Skeletal muscle satellite cell (primary cell): ENCODE results near the gene LRRC14B.
"Not testable (repeated sequence)": the region's sequence is repeated elsewhere in the genome, so short reads cannot be mapped to it uniquely, and the experiment has no call there.

Experiments
- H3K27me3 ChIP-seq: 2 replicates; pipeline ENCODE4 v1.7.0; 2013; ENCODE audit warnings: low read length; ENCODE audit not compliant: control insufficient read depth, insufficient read depth
- H3K36me3 ChIP-seq: 2 replicates; pipeline ENCODE4 v1.7.0; 2013; ENCODE audit warnings: mild to moderate bottlenecking, control low read depth, low read length; ENCODE audit not compliant: insufficient read depth
- H3K4me1 ChIP-seq: 2 replicates; pipeline ENCODE4 v1.7.0; 2013; ENCODE audit warnings: low read length; ENCODE audit not compliant: control insufficient read depth, insufficient read depth
- H3K4me2 ChIP-seq: 2 replicates; pipeline ENCODE4 v1.7.0; 2013; ENCODE audit warnings: mild to moderate bottlenecking, low read length
- H3K4me3 ChIP-seq: 2 replicates; pipeline ENCODE4 v1.7.0; 2013; ENCODE audit warnings: low read length
- H3K9ac ChIP-seq: 2 replicates; pipeline ENCODE4 v1.7.0; 2013; ENCODE audit warnings: mild to moderate bottlenecking, low read depth, low read length, moderate library complexity
- H3K9me3 ChIP-seq: replicated peaks from 2 replicates; pipeline ENCODE4 v1.7.0; 2013; ENCODE audit warnings: mild to moderate bottlenecking, control low read depth, low read length

LRRC14B gene

GRCh38 chr5:219991-220390 lies 28.7 kb downstream of the LRRC14B start:
- Histone ChIP-seq H3K9ac (peak overlapping the region; percentile 91), H3K36me3 (peaks cover 13% of the 10 kb centered on the region), H3K27me3 (no peaks in the 10 kb centered on the region), H3K4me1 (peaks cover 33% of the 10 kb centered on the region), H3K4me3 (peak overlapping the region; percentile 83), H3K4me2 (peak overlapping the region; percentile 96), H3K9me3 (no peaks in the 10 kb centered on the region)

- not testable (repeated sequence) for H3K9ac ChIP-seq, H3K27me3 ChIP-seq, H3K9me3 ChIP-seq
- H3K36me3 ChIP-seq: peaks cover 38% of the 10 kb centered on the region
- H3K4me2 ChIP-seq: peak overlapping the region; percentile 53
- peaks cover 28% of the 10 kb centered on the region for H3K4me1 ChIP-seq
- peak overlapping the region; percentile 12 for H3K4me3 ChIP-seq
These were observed 31.8 kb downstream of the LRRC14B start for GRCh38 chr5:222951-223715.

GRCh38 chr5:223791-224190 lies 32.5 kb downstream of the LRRC14B start:
- peaks cover 44% of the 10 kb centered on the region for H3K36me3 ChIP-seq
- no peak overlapping the region for H3K4me3 ChIP-seq
- H3K4me2 ChIP-seq: no peak overlapping the region
- peaks cover 28% of the 10 kb centered on the region for H3K4me1 ChIP-seq
- H3K27me3 ChIP-seq: no peaks in the 10 kb centered on the region
- no peaks in the 10 kb centered on the region for H3K9me3 ChIP-seq
- H3K9ac ChIP-seq: no peak overlapping the region

DNA sequence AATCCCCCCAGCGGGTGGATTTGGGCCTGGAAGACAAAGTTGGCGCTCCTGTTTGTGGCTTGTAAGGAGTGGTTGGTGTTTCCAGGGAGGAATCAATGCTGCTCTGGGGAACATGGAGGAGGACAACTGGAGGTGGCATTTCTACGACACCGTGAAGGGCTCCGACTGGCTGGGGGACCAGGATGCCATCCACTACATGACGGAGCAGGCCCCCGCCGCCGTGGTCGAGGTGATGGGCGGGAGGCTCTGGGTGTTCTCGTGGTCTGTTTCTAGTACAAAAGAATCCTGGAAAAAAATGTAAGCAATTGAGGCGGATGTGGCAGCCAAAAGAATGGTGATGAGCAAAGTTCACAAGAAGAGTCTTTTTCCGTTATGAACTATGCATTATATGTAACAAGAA lies 34.0 kb downstream of the LRRC14B start:
- Histone ChIP-seq H3K4me2 (no peak overlapping the region), H3K9me3 (no peaks in the 10 kb centered on the region), H3K4me1 (peaks cover 21% of the 10 kb centered on the region), H3K36me3 (peaks cover 56% of the 10 kb centered on the region), H3K9ac (no peak overlapping the region), H3K27me3 (no peaks in the 10 kb centered on the region), H3K4me3 (no peak overlapping the region)

GRCh38 chr5:227375-227774 lies 36.1 kb downstream of the LRRC14B start:
- not testable (repeated sequence) for H3K27me3 ChIP-seq, H3K4me3 ChIP-seq, H3K9ac ChIP-seq, H3K9me3 ChIP-seq, H3K4me2 ChIP-seq
- peaks cover 14% of the 10 kb centered on the region for H3K4me1 ChIP-seq
- H3K36me3 ChIP-seq: peaks cover 72% of the 10 kb centered on the region

DNA sequence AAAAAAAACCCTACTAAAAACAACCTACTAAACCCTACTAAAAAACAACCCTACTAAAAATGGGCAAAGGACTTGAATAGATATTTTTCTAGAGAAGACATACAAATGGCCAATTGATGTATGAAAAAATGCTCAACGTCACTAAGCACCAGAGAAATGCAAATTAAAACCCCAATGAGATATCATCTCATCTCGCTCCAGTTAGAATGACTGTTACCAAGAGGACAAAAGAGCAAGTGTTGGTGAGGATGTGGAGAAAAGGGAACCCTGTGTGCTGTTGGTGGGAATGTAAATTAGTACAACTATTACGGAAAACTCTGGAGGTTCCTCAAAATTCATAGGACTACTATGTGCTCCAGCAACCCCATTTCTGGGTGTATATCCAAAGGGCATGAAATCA lies 37.6 kb downstream of the LRRC14B start:
- Histone ChIP-seq H3K27me3 (no peaks in the 10 kb centered on the region), H3K9ac (no peak overlapping the region), H3K9me3 (no peaks in the 10 kb centered on the region), H3K4me1 (peaks cover 1% of the 10 kb centered on the region), H3K4me3 (no peak overlapping the region), H3K4me2 (no peak overlapping the region), H3K36me3 (peaks cover 74% of the 10 kb centered on the region)

- H3K4me1 ChIP-seq: no peaks in the 10 kb centered on the region
- H3K36me3 ChIP-seq: peaks cover 68% of the 10 kb centered on the region
- no peak overlapping the region for H3K9ac ChIP-seq
- no peaks in the 10 kb centered on the region for H3K9me3 ChIP-seq
- no peak overlapping the region for H3K4me2 ChIP-seq
- no peaks in the 10 kb centered on the region for H3K27me3 ChIP-seq
- H3K4me3 ChIP-seq: no peak overlapping the region
These were observed 39.4 kb downstream of the LRRC14B start for GRCh38 chr5:230711-231110.

DNA sequence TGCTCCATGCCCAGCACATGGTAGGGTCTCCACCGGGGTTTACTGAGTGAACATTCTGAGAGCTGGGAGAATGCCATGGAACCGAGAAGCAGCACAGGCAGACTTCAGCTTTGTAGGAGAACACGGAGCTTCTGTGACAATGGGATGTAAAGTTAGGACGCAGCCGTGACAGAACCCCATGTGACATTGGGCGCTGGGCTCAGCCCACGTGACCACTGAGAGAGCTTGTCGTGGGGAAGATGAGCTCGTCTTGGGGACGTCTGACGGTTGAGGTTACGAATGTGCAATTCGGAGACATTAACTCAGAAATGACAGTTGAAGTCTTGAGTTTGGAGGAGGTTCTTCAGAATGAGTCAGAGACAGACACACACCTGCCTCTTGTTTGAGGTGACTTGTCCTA lies 40.4 kb downstream of the LRRC14B start:
- Histone ChIP-seq H3K36me3 (peaks cover 60% of the 10 kb centered on the region), H3K9ac (no peak overlapping the region), H3K27me3 (no peaks in the 10 kb centered on the region)

GRCh38 chr5:233426-233825 lies 42.1 kb downstream of the LRRC14B start:
- not testable (repeated sequence) for H3K4me1 ChIP-seq, H3K27me3 ChIP-seq, H3K4me3 ChIP-seq, H3K9me3 ChIP-seq, H3K9ac ChIP-seq, H3K4me2 ChIP-seq
- H3K36me3 ChIP-seq: peaks cover 48% of the 10 kb centered on the region

More for the DNA sequence above, 40.4 kb downstream of the LRRC14B start:
- H3K4me2 ChIP-seq: no peak overlapping the region
- H3K4me1 ChIP-seq: no peaks in the 10 kb centered on the region
- H3K9me3 ChIP-seq: no peaks in the 10 kb centered on the region
- H3K4me3 ChIP-seq: no peak overlapping the region

GRCh38 chr5:234450-234849 lies 43.2 kb downstream of the LRRC14B start:
- Histone ChIP-seq H3K4me2 (no peak overlapping the region), H3K27me3 (no peaks in the 10 kb centered on the region), H3K9ac (no peak overlapping the region), H3K4me3 (no peak overlapping the region), H3K36me3 (peaks cover 41% of the 10 kb centered on the region), H3K9me3 (no peaks in the 10 kb centered on the region), H3K4me1 (no peaks in the 10 kb centered on the region)

- H3K27me3 ChIP-seq, H3K9ac ChIP-seq, H3K4me3 ChIP-seq, H3K4me1 ChIP-seq, H3K4me2 ChIP-seq, H3K9me3 ChIP-seq: not testable (repeated sequence)
- peaks cover 38% of the 10 kb centered on the region for H3K36me3 ChIP-seq
These were observed 44.2 kb downstream of the LRRC14B start for GRCh38 chr5:235527-235926.

DNA sequence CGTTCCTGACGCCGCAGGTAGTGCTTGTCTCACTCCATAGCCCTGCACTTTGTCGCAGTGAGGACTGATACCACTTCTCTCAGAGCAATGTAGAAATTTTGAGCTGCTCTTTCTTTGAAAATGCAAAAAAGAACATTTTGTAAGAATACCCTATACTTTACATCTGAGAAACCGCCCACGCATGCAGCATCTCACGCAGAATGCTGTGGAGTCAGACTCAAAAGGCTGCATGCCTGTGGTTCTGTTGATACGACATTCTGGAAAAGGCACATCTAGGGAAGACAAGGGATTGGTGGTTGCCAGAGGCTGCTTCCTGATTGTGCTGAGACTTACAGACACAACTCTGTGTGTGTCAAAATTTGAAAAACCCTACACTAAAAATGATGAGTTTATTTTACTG lies 46.6 kb downstream of the LRRC14B start:
- not testable (repeated sequence) for H3K9ac ChIP-seq, H3K4me3 ChIP-seq, H3K27me3 ChIP-seq, H3K9me3 ChIP-seq, H3K4me2 ChIP-seq, H3K4me1 ChIP-seq
- peaks cover 36% of the 10 kb centered on the region for H3K36me3 ChIP-seq
